Stimulated activated CD4-positive, alpha-beta T cell treated with anti-CD3 and anti-CD28 coated beads, Interleukin-1b, Interleukin-23, amount 100 ng/mL, for 24 hours (primary cell): ENCODE measurements around the gene SLC1A7.

ENCODE experiments used
- DNase-seq, 4 experiments: peaks; one replicate each; pipeline ENCODE4 v3.0.0-alpha.2; 2020; ENCODE audit warnings: low read depth in 4 of 4, low spot score in 1 of 4

SLC1A7 gene

GRCh38 chr1:53076721-53077598, 65.5 kb downstream of the SLC1A7 start:
- no peak for DNase-seq

DNA sequence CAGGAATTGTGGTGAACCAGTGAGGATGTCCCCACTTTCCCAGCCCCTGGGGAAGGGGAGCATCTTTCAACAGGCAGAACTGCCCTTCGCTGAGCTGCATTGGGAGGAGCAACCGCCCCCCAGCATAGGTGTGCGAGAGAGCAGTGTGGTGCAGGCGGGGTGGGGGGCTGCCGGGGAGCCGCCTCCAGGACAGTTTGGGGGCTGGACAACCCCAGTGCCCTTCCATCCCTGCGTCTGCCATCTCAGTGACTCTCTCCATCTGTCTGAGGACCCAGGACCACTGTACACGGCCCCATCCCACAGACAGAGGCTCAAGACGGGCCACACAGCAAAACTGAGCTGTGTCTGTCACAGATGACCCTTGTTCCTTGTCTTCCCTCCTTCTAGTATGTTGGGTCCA, 66.3 kb downstream of the SLC1A7 start:
- DNase-seq, result no peak

- DNase-seq, result no peak
Measured at GRCh38 chr1:53075761-53076163, 66.7 kb downstream of the SLC1A7 start.

- no peak for DNase-seq
Measured at GRCh38 chr1:53075206-53075605, 67.2 kb downstream of the SLC1A7 start.

DNA sequence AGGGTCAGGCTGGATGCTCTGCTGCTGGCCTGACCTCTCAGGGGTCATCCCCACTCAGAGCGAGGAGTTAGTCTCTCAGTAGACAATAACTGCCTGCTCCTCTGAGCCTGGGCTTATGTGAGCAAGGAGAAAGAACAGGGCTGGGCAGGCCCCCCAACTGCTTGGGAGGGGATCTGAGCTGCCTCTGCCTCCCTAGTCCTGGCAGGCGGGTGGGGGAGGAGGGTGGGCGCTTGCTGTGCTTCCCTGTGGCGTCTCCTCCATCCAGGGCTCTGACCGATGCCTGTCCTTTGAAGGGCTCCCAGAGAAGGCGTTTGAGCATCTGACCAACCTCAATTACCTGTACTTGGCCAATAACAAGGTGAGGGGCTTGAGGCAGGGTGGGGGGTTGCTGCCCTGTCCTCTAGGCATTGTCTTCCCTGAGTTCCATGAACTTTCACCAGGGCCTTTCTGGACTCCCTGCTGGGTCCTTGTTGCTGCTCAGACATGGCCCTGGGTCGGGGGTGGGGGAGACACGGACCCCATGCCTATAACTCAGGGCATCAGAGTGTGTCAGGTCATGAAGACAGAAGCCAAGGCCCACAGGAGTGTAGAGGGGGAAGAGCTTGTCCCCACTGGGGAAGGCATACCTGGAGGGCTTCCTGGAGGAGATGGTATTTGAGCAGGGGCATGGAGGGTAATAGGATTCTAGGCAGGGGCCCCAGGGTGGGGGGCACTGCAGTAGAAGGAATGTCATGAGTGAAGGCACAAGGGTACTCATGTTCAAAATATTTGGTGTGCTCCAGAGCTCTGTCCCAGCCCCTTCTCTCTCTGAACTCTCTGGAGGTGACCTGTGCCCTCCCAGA, 67.9 kb downstream of the SLC1A7 start:
- no peak for DNase-seq

- DNase-seq, result no peak
Measured at GRCh38 chr1:53073868-53074311, 68.5 kb downstream of the SLC1A7 start.

DNA sequence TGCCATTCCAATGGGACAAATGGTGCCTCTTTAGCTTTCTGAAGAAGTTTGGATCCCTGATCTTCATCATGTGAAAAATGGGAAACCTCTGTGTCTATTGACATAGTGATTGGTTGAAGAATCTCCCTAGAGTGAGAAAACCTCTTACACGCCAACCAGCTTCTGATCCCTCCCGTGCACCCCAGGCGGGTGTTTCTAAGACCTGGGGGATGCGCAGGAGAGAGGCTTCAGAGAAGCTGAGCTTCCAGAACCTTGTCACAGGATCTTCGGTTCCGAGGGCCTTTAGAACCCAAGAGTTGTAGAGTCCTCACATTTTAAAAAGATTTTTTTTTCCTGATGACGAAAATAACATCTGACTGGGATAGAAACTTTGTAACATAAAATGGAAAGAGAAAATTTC, 69.2 kb downstream of the SLC1A7 start:
- no peak for DNase-seq

DNA sequence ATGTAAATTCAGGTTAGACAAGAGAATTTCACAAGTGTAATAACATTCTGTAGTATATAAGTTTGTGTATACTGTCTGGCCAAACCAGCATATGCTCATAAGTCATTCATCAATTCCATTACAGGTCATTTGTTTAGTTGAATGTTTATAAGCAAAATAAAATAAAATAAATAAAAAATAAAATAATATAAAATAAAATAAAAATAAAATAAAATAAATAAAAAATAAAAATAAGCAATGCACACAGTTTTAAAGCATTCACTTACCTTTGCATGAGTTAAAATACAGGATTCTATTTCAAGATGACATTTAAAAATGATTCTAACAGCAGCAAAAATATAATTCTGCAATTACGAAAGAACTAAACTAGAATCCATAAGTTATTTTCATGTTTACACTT, 70.5 kb downstream of the SLC1A7 start:
- DNase-seq, result no peak

DNA sequence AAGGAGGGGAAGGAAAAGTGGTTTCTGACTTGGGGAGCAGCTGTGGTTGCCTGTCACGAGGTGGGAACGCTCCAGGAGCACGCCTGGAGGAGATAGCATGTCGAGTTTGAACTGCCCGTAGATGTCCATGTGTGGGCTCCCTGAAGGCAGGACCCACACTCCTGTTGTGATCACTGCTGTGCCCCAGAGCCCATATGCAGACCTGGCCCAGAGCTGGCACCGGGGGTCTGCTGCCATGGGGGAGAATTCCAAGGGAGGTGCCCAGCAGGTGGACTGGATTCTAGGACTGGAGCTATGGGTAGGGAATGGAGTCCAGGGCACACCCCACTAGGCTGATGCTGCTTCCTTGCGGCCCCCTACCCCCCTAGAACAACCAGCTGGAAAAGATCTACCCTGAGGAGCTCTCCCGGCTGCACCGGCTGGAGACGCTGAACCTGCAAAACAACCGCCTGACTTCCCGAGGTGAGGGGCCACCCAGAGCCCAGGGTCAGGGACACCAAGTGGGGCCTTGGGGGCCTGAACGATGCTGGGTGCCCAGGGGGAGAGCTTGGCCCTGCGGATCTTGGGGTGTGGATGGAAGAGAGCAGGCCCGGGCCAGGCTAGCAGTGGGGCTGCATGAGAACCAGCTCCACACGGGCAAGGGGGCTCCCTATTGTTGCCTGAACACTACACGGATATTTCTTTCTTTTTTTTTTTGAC, 71.1 kb downstream of the SLC1A7 start:
- DNase-seq, result no peak

GRCh38 chr1:53070621-53071020, 71.8 kb downstream of the SLC1A7 start:
- no peak for DNase-seq

GRCh38 chr1:53069663-53070327, 72.6 kb downstream of the SLC1A7 start:
- DNase-seq, result no peak

- DNase-seq, result no peak
Measured at GRCh38 chr1:53069265-53069662, 73.2 kb downstream of the SLC1A7 start.

- DNase-seq, result no peak
Measured at GRCh38 chr1:53068314-53069099, 73.9 kb downstream of the SLC1A7 start.

- no peak for DNase-seq
Measured at GRCh38 chr1:53067886-53068285, 74.6 kb downstream of the SLC1A7 start.

- no peak for DNase-seq
Measured at GRCh38 chr1:53066891-53067738, 75.3 kb downstream of the SLC1A7 start.

DNA sequence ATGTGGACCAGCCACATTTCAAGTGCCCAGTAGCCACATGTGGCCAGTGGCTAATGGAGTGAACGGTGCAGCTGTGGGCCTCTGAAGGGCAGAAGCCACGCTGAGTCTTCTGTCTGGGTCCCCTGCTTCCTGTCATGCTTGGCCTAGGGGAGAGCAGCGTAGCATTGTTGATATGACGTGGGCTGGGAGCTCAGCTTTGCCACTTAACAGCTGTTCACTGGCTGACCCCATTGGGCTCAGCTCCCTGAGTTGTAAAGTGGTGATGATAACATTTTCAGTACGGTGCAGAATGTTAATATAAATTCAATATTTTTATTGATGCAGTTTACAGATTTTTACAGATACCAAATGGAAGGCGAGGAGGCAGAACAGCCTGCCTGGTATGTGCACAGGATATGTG, 76.0 kb downstream of the SLC1A7 start:
- DNase-seq, result no peak

DNA sequence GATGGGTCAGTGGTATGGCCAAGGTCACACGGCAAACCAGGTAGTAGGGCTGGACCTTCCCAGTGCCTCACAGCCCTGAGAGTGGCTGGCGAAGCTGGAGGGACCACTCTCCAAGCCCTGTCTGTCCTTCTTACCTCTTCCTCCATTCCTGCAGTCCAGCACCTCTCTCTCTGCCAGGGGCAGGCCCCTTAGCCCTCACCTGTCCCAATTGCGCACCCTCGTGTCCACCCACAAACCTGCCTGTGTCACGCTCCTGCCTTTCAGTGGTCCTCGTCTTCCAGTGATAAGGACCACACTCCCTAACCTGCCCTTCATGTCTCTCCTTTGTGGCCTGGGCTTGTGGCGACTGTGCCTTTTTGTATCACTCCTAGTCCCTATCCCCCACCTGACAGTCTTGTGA, 77.0 kb downstream of the SLC1A7 start:
- DNase-seq, result no peak

DNA sequence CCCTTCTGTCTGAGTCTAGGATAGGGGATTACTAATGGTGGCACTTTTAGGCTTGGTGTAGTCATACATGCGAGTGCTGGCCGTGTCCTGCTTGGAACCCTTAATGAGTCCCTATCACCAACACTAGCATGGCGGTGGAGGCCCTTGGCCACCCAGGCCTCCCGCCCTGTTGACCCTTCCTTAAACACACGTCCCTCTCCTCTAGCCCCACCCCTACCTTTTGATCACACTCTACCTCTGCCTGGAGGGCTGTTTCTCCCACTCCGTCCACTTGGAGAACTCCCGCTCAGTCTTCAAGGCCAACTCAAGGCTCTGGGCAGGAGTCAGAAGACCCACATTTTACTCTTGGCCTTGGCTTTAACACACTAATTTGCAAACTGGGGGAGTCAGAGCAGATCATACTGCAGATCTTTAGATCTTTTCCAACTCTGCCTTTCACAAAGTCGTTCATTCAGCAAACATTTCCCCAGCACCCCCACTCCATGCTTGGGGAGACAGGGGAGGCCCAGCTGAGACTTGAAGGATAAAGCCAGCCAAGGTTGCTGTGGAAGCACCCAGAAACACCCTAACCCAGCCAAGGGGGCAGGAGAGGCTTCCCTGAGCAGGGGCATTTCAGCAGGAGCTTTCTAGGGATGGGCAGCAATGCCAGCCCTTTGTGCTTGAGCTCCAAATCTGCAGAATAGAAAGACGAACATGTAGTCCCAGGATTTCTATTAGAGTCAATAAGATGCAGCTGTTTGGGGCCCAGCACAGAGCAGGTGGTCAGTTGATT, 78.5 kb downstream of the SLC1A7 start:
- no peak for DNase-seq
